ENCODE data around the gene XKR8.
"Not testable (repeated sequence)": the region's sequence is repeated elsewhere in the genome, so short reads cannot be mapped to it uniquely, and the experiment has no call there.

XKR8 gene

DNA sequence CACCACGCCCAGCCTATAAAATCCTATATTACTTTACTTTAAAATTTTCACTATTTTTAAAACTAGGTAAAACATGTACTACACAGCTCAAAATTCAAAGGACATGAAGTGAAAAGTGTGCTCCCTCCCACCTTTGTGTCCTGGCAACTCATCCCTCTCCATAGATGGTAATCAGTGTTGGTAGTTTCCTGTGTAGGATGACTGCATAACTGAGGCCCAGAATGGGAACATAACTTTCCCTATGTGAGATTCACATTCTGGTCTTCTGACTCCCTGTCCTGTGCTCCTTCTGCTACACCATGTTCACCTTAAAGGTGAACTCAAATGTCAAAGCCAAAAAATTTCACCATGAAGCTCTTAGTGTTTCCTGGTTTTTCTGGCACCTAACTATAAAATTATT is 39.3 kb downstream of the XKR8 start:
- ChIA-PET CTCF (no interaction called here), POLR2A (no interaction called here)
- TF ChIP-seq FOXK2 (IDR thresholded peaks at IDR 0.05), result no peak
- no peak for TF ChIP-seq L3MBTL2 (conservative IDR thresholded peaks at IDR 0.05)
- no peak for TF ChIP-seq HDGF (IDR thresholded peaks at IDR 0.05; ENCODE audit: borderline replicate concordance)
- no peak for TF ChIP-seq FOXM1 (IDR thresholded peaks at IDR 0.05; ENCODE audit: borderline replicate concordance)
- TF ChIP-seq TARDBP (IDR thresholded peaks at IDR 0.05), result no peak
- TF ChIP-seq LEF1 (IDR thresholded peaks at IDR 0.05; ENCODE audit: borderline replicate concordance), result no peak
- TF ChIP-seq, protein P1, sequence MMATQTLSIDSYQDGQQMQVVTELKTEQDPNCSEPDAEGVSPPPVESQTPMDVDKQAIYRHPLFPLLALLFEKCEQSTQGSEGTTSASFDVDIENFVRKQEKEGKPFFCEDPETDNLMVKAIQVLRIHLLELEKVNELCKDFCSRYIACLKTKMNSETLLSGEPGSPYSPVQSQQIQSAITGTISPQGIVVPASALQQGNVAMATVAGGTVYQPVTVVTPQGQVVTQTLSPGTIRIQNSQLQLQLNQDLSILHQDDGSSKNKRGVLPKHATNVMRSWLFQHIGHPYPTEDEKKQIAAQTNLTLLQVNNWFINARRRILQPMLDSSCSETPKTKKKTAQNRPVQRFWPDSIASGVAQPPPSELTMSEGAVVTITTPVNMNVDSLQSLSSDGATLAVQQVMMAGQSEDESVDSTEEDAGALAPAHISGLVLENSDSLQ (IDR thresholded peaks at IDR 0.05), result no peak
- no peak for TF ChIP-seq FOXA1 (IDR thresholded peaks at IDR 0.05)
- no peak for TF ChIP-seq SP1 (IDR thresholded peaks at IDR 0.05)
- no peak for TF ChIP-seq ZNF384 (IDR thresholded peaks at IDR 0.05)
- TF ChIP-seq ELF4 (IDR thresholded peaks at IDR 0.05), result no peak
- TF ChIP-seq SUZ12 (IDR thresholded peaks at IDR 0.05), result no peak
- no peak for TF ChIP-seq BHLHE40 (IDR thresholded peaks at IDR 0.05; ENCODE audit: borderline replicate concordance)
- TF ChIP-seq NFRKB (IDR thresholded peaks at IDR 0.05), result no peak
- TF ChIP-seq ARNT (IDR thresholded peaks at IDR 0.05), result no peak
- DNase-seq (ENCODE audit: extremely low spot score), result no peak

DNA sequence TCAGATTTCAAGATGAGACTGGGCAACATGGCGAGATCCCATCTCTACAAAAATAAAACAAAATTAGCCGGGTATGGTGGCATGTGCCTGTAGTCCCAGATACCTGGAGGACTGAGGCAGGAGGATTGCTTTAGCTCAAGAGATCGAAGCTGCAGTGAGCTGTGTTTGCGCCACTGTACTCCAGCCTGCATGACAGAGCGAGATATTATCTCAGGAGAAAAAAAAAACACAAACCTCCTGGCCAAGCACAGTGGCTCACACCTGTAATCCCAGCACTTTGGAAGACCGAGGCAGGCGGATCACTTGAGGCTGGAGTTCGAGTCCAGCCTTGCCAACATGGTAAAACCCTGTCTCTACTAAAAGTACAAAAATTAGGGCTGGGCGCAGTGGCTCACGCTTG is 42.8 kb downstream of the XKR8 start:
- TF ChIP-seq NFRKB (IDR thresholded peaks at IDR 0.05), result no peak
- CTCF ChIA-PET, result no interaction called here
- no peak for DNase-seq (ENCODE audit: extremely low spot score)
- POLR2A ChIA-PET, result no interaction called here

DNA sequence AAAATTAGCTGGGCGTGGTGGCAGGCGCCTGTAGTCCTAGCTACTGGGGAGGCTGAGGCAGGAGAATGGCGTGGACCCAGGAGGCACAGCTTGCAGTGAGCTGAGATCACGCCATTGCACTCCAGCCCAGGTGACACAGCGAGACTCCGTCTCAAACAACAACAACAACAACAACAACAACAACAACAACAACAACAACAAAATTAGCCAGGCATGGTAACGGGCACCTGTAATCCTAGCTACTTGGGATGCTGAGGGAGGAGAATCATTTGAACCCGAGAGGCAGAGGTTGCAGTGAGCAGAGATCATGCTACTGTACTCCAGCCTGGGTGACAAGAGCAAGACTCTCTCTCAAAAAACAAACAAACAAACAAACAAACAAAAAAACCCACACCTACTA is 43.3 kb downstream of the XKR8 start:
- CTCF ChIA-PET; DNase-seq (ENCODE audit: extremely low spot score); POLR2A ChIA-PET: not testable (repeated sequence)

DNA sequence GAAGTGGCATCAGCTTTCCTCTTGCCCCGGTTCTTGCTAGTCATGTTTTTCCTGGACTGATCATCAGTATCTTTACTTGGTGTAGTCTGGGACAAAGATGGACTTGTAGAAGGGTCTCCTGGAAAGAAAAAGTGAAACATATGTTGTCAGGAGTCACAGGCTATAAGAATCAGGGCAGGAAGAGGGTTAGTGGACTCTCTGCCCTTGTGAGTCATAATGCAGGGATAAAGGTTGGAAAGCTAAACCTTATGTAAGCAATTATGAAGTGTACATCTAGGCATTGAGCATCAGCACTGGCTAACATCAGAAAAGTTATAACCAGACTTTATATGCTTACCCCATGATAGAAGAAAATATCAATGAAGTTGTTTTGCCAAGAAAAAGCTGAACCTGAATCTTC is 51.2 kb downstream of the XKR8 start:
- CTCF ChIA-PET, result interaction anchor here (0.5 kb wide), 1 partner anchor 710 kb away, joined by 6 read pairs; no protein-coding TSS in a partner anchor
- TF ChIP-seq L3MBTL2 (conservative IDR thresholded peaks at IDR 0.05) (no peak), HDGF (IDR thresholded peaks at IDR 0.05; ENCODE audit: borderline replicate concordance) (no peak), NFRKB (IDR thresholded peaks at IDR 0.05) (no peak), ELF4 (IDR thresholded peaks at IDR 0.05) (no peak), CTBP1 (IDR thresholded peaks at IDR 0.05; ENCODE audit: borderline replicate concordance) (no peak), BHLHE40 (IDR thresholded peaks at IDR 0.05; ENCODE audit: borderline replicate concordance) (no peak), FOXA1 (IDR thresholded peaks at IDR 0.05) (no peak), SUZ12 (IDR thresholded peaks at IDR 0.05) (no peak), TARDBP (IDR thresholded peaks at IDR 0.05) (no peak), SP1 (IDR thresholded peaks at IDR 0.05) (no peak)
- TF ChIP-seq, protein P1 (IDR thresholded peaks at IDR 0.05), result no peak
- POLR2A ChIA-PET, result no interaction called here
- no peak for DNase-seq (ENCODE audit: extremely low spot score)

Data from HEK293T (cell line).